Lower lobe of right lung (tissue), 2 donors: ENCODE results near the gene CDK11A. TPM values are rescaled to one million over a fixed set of nuclear protein-coding genes. Genes with fewer than 3 reads are reported as not detected.

Experiments used
- ATAC-seq, 2 donors: fragments of 200-7000 bp; cut with Tn5 transposase; one replicate each; pipeline ENCODE4 v1.9.1; 2020 to 2022; ENCODE audit warnings: mild to moderate bottlenecking in 2 of 2, moderate library complexity in 2 of 2
- DNase-seq: peaks from one replicate; pipeline ENCODE4 v3.0.0-alpha.2; 2020
- H3K27ac ChIP-seq: fragments of 200-600 bp; one replicate; pipeline ENCODE4 v1.8.0; 2022
- H3K27me3 ChIP-seq: fragments of 200-600 bp; one replicate; pipeline ENCODE4 v1.8.0; 2022; ENCODE audit warnings: low read depth
- H3K36me3 ChIP-seq: fragments of 200-600 bp; one replicate; pipeline ENCODE4 v1.8.0; 2022; ENCODE audit warnings: mild to moderate bottlenecking
- H3K4me1 ChIP-seq: fragments of 200-600 bp; one replicate; pipeline ENCODE4 v1.8.0; 2022
- H3K4me3 ChIP-seq: fragments of 200-600 bp; one replicate; pipeline ENCODE4 v1.8.0; 2022; ENCODE audit warnings: mild to moderate bottlenecking
- H3K9me3 ChIP-seq: fragments of 200-600 bp; one replicate; pipeline ENCODE4 v1.8.0; 2022
- CTCF ChIP-seq: fragments of 200-600 bp; IDR thresholded peaks from one replicate; pipeline ENCODE4 v1.8.0; 2022; ENCODE audit warnings: antibody characterized with exemption, mild to moderate bottlenecking
- intact Hi-C: fragments of 100-400 bp; cut with DNase I; formaldehyde crosslinking; loops from one replicate; pipeline ENCODE4 v1.11.0; 2022
- total RNA-seq: library from RNA; stranded (reverse); fragmentation: NEBNext Ultra II Directional; extraction: Animal tissue kit (Norgen Biotek cat#: 25700); gene quantifications from one replicate; pipeline ENCODE4 v1.2.1, GENCODE V29; 2021
- donor health status: DM: no; HTN: yes; CAD: no; lungs with severe emphysema.

Gene CDK11A
- total RNA-seq, 1 donor from 2014 or later, result 56.1 TPM

DNA sequence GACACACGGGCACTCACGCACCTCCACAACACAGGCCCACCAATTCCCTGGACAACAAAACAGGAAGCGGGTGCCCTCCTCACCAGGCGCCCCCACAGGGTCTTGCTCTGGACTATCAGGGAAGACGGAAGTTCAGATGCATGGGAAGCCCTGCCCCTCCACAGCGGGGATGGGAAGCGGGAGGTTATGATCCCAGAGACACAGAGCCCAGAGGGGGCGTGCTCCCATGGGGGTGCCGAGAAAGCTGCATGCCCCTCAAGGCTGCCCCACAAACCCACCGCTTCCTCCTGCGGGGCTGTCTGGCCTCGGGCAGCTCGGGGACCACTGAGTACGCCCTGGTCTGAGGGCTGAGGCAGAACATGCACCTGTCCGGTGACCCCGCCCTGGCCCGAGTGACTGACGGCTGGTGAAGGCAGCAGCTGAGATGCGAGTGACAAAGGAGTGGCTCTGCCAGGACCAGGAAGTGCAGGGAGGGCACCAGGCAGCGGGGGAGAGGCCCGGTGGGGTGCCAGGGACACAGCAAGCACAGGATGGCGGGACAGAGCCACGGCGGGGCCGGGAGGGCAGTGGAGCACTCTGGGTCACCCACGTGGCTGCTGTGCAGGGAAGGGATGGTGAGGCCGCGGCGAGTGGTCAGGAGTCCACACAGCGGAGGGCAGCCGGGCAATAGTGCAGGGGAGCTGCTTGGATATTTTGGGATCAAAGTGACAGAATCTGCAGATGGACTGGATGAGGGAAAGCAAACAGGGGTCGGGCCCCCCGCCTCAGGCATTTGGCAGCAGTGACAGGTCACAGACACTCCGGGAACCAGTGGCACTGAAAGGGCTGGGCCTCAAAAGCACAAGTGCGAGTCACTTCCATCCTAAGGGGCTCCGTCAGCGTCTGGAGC is 35.5 kb upstream of the CDK11A start:
- Histone ChIP-seq H3K4me3 (no peak overlapping the region), H3K27ac (peak overlapping the region; percentile 70), H3K9me3 (no peaks in the 10 kb centered on the region), H3K36me3 (peaks cover 93% of the 10 kb centered on the region), H3K27me3 (no peaks in the 10 kb centered on the region), H3K4me1 (peaks cover 36% of the 10 kb centered on the region)
- TF ChIP-seq CTCF, result no peak
- DNase-seq (no peak), ATAC-seq (no peak)
- intact Hi-C loops, result no loop called here

GRCh38 chr1:1758692-1759455 is 34.7 kb upstream of the CDK11A start:
- DNase-seq (peak; percentile 94), ATAC-seq (peak; percentile 94 to 95)
- H3K9me3 ChIP-seq, result no peaks in the 10 kb centered on the region
- H3K36me3 ChIP-seq, result peaks cover 93% of the 10 kb centered on the region
- H3K4me3 ChIP-seq, result no peak overlapping the region
- intact Hi-C loops, result no loop called here
- H3K27me3 ChIP-seq, result no peaks in the 10 kb centered on the region
- no peak for TF ChIP-seq CTCF
- peak overlapping the region; percentile 70 for H3K27ac ChIP-seq
- peaks cover 30% of the 10 kb centered on the region for H3K4me1 ChIP-seq

DNA sequence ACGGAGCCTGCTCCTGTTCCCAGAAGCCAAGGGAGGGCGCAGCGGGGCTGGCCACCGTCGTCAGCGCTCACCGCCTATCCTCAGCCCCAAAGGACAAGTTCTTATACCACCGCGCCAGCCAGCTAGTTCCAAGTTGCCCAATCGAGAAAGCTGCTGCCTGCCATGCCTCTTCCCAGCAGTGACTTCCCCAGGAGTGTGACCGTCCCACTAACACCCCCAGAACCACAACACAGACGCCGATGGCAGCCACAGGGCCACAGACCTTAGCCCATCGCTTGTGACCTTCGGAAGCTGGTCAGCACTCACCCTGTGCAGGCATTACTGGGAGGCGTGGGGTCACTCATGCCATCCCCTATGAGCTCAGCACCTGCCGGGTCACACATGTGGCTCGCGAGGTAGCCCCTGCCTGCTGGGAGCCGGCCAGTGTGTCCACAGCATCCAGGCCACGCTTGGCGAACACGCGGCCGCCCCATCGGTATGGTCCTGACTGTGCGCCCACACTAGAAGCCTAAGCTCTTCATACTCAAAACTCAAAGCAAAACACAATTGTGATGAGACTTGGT is 34.0 kb upstream of the CDK11A start:
- no peaks in the 10 kb centered on the region for H3K27me3 ChIP-seq
- intact Hi-C loops, result no loop called here
- peaks cover 93% of the 10 kb centered on the region for H3K36me3 ChIP-seq
- no peaks in the 10 kb centered on the region for H3K9me3 ChIP-seq
- H3K4me1 ChIP-seq, result peaks cover 24% of the 10 kb centered on the region
- no peak overlapping the region for H3K4me3 ChIP-seq
- TF ChIP-seq CTCF, result no peak
- ATAC-seq (peak in 1 of 2 donors; percentile 3), DNase-seq (peak; percentile 60)
- H3K27ac ChIP-seq, result peak overlapping the region; percentile 70

GRCh38 chr1:1757422-1758058 is 33.4 kb upstream of the CDK11A start:
- DNase-seq (no peak), ATAC-seq (no peak)
- Histone ChIP-seq H3K4me3 (no peak overlapping the region), H3K27ac (peak overlapping the region; percentile 70), H3K9me3 (no peaks in the 10 kb centered on the region), H3K36me3 (peaks cover 93% of the 10 kb centered on the region), H3K4me1 (peaks cover 24% of the 10 kb centered on the region), H3K27me3 (no peaks in the 10 kb centered on the region)
- intact Hi-C loops, result no loop called here
- no peak for TF ChIP-seq CTCF
